Ascending aorta (tissue), 2 donors: ENCODE results near the gene NTM. TPM values are rescaled to one million over a fixed set of nuclear protein-coding genes. Genes with fewer than 3 reads are reported as not detected.

ENCODE experiments used
- DNase-seq, 2 donors: peaks; one replicate each; pipeline ENCODE4 v3.0.0-alpha.2; 2019; ENCODE audit warnings: low spot score in 2 of 2
- H3K27ac ChIP-seq, 2 donors: fragments of 200-600 bp; sonication (generic); one replicate each; pipeline ENCODE4 v1.5.1; 2016 to 2017; ENCODE audit warnings: mild to moderate bottlenecking in 1 of 2
- H3K27me3 ChIP-seq: fragments of 200-600 bp; sonication (generic); one replicate; pipeline ENCODE4 v1.5.1; 2017
- H3K36me3 ChIP-seq, 2 donors: fragments of 200-600 bp; sonication (generic); one replicate each; pipeline ENCODE4 v1.5.1; 2016
- H3K4me1 ChIP-seq, 2 donors: fragments of 200-600 bp; sonication (generic); one replicate each; pipeline ENCODE4 v1.5.1; 2016 to 2017; ENCODE audit warnings: mild to moderate bottlenecking in 1 of 2
- H3K4me3 ChIP-seq, 2 donors: fragments of 200-600 bp; sonication (generic); one replicate each; pipeline ENCODE4 v1.5.1; 2016 to 2017; ENCODE audit warnings: mild to moderate bottlenecking in 1 of 2
- H3K9me3 ChIP-seq, 2 donors: fragments of 200-600 bp; sonication (generic); one replicate each; pipeline ENCODE4 v1.5.1; 2016
- intact Hi-C: fragments of 100-400 bp; cut with DNase I; formaldehyde crosslinking; loops from one replicate; pipeline ENCODE4 v1.15.1; 2023
- total RNA-seq: library from RNA; depleted of rRNA; stranded (reverse); fragments of >200 nt; gene quantifications from one replicate; pipeline ENCODE4 v1.1.0, GENCODE V29; 2016
- TF ChIP-seq, protein P1 (sequence below), 3 experiments: fragments of 200-600 bp in 2 of 3; fragments of 450-650 bp in 1 of 3; sonication (generic) in 2 of 3; IDR thresholded peaks; one replicate each; pipeline ENCODE4 v1.5.1; 2016 to 2019; ENCODE audit warnings: antibody characterized with exemption in 3 of 3, mild to moderate bottlenecking in 1 of 3, moderate library complexity in 1 of 3

NTM gene
- total RNA-seq, 1 donor from 2014 or later = not detected

GRCh38 chr11:131889760-131890581 is 519.6 kb downstream of the NTM start:
- TF ChIP-seq, protein P1, sequence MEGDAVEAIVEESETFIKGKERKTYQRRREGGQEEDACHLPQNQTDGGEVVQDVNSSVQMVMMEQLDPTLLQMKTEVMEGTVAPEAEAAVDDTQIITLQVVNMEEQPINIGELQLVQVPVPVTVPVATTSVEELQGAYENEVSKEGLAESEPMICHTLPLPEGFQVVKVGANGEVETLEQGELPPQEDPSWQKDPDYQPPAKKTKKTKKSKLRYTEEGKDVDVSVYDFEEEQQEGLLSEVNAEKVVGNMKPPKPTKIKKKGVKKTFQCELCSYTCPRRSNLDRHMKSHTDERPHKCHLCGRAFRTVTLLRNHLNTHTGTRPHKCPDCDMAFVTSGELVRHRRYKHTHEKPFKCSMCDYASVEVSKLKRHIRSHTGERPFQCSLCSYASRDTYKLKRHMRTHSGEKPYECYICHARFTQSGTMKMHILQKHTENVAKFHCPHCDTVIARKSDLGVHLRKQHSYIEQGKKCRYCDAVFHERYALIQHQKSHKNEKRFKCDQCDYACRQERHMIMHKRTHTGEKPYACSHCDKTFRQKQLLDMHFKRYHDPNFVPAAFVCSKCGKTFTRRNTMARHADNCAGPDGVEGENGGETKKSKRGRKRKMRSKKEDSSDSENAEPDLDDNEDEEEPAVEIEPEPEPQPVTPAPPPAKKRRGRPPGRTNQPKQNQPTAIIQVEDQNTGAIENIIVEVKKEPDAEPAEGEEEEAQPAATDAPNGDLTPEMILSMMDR (IDR thresholded peaks at IDR 0.05) = no peak
- Histone ChIP-seq H3K4me1 (no peaks in the 10 kb centered on the region), H3K9me3 (no peaks in the 10 kb centered on the region), H3K27ac (no peak overlapping the region), H3K4me3 (no peak overlapping the region), H3K27me3 (no peaks in the 10 kb centered on the region), H3K36me3 (no peaks in the 10 kb centered on the region)
- no peak for DNase-seq
- intact Hi-C loops = no loop called here

GRCh38 chr11:131893103-131893890 is 522.9 kb downstream of the NTM start:
- TF ChIP-seq, protein P1 (IDR thresholded peaks at IDR 0.05) = no peak
- Histone ChIP-seq H3K36me3 (no peaks in the 10 kb centered on the region), H3K4me1 (no peaks in the 10 kb centered on the region), H3K27ac (no peak overlapping the region), H3K27me3 (no peaks in the 10 kb centered on the region), H3K9me3 (no peaks in the 10 kb centered on the region), H3K4me3 (no peak overlapping the region)
- DNase-seq = no peak
- intact Hi-C loops = no loop called here

- Histone ChIP-seq H3K4me3 (no peak overlapping the region), H3K36me3 (no peaks in the 10 kb centered on the region), H3K9me3 (no peaks in the 10 kb centered on the region), H3K27me3 (no peaks in the 10 kb centered on the region), H3K27ac (no peak overlapping the region), H3K4me1 (no peaks in the 10 kb centered on the region)
- no peak for DNase-seq
- TF ChIP-seq, protein P1 (IDR thresholded peaks at IDR 0.05) = no peak
- intact Hi-C loops = no loop called here
These were observed 523.6 kb downstream of the NTM start for GRCh38 chr11:131893988-131894387.

DNA sequence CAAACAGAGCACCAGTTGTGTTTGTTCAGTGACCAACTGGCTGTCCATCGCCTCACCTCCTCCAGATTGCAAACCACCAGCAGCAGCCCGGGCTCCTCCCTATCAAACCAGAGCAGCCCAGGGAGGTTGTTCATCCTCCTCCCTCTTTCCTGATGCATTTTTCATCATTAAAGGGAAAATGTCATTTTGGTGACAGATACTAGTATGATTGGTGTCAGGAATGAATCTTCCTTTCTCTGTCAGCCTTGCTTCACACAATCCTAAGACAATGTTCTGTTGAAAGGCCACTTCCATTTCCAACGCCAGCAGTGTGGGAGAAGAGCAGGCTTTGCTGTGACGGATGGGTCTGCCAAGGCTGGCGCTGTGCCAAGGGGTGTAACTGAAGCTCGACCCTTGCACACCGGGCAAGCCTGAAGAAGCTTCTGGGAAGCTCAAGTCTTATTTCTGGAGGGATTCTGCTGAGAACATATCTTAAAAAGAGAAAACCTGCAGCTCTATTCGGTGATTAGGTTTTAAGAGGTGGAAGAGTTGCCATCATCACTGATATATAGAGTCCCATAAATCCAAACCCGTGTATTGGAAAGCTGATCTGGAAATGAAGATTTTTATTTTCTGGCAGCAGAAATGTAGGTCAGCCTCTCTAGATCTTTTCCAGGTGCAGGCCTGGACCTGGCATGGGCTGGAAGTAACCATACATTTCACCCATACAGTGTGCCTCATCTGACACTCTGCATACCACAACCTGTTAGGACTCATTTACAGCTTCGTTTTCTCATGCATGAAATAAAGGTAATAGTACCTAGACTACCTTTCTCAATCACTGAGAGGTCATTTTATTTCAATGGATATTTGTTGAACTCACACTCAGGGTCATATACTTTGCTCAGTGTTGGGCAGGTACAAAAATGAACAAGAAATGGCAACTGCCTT is 524.5 kb downstream of the NTM start:
- H3K4me1 ChIP-seq = no peaks in the 10 kb centered on the region
- no peak overlapping the region for H3K27ac ChIP-seq
- intact Hi-C loops = no loop called here
- H3K27me3 ChIP-seq = no peaks in the 10 kb centered on the region
- H3K36me3 ChIP-seq = no peaks in the 10 kb centered on the region
- H3K9me3 ChIP-seq = no peaks in the 10 kb centered on the region
- TF ChIP-seq, protein P1 (IDR thresholded peaks at IDR 0.05) = no peak
- no peak overlapping the region for H3K4me3 ChIP-seq
- no peak for DNase-seq

- TF ChIP-seq, protein P1 (IDR thresholded peaks at IDR 0.05) = no peak
- H3K27ac ChIP-seq = no peak overlapping the region
- no peaks in the 10 kb centered on the region for H3K27me3 ChIP-seq
- H3K4me3 ChIP-seq = no peak overlapping the region
- H3K36me3 ChIP-seq = no peaks in the 10 kb centered on the region
- H3K4me1 ChIP-seq = no peaks in the 10 kb centered on the region
- H3K9me3 ChIP-seq = no peaks in the 10 kb centered on the region
- intact Hi-C loops = no loop called here
- DNase-seq = no peak
These were observed 525.5 kb downstream of the NTM start for GRCh38 chr11:131895865-131896264.
